GM21529 (cell line): ENCODE results near the gene FAF1.
"Not testable (repeated sequence)": the region's sequence is repeated elsewhere in the genome, so short reads cannot be mapped to it uniquely, and the experiment has no call there.

Source experiments
- ATAC-seq: cut with Tn5 transposase; IDR thresholded peaks from one replicate; pipeline ENCODE4 v1.9.1; 2021; ENCODE audit not compliant: unreplicated experiment

The FAF1 gene

DNA sequence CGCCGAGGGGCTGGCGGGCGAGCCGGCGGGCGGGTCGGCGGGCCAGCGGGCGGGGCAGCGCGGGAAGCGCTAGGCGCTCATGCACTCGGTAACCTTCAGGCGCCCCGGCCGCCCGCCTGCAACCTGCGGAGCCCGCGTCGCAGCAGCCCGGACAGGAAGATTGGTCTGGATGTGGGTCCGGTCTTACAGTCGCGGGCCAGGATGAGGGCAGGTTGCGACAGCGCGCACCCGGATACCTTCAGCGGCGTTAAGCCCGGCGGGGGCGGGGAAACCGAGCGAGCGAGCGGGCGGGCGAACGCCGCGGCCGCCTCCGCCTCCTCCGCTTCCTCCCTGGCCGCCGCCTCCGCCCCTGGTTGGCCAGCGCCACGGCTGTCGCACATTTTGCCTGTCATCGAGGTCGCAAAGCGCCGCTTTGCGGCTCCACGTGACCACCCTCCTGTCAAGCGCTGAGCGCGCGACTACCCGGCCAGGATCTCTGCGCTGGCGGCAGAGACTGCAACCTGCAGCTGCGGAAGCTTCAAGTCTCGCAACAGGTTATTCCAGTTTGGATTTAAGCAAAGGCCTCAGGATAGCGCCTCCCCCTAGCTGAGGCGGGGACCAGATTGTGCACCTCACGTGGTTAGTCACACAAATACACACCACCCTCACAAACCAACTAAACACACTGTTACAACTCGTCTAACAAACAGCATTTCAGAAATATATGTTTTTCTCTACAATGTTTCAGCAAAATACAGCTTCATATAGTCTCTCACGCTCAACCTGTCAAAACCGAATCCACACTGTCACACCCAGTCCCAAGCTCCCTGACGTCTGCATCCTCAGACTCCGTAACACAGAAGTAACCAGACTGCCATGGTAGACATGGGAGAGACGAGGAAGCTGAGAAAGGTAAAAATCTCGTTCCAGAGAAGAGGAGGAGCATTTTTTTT, at the start of gene FAF1:
TSS of gene FAF1 (minus strand) at position 355 of the 932 bp plus-strand sequence. CDS start 456 bp downstream, outside the sequence.
- ATAC-seq = peak; percentile 83

DNA sequence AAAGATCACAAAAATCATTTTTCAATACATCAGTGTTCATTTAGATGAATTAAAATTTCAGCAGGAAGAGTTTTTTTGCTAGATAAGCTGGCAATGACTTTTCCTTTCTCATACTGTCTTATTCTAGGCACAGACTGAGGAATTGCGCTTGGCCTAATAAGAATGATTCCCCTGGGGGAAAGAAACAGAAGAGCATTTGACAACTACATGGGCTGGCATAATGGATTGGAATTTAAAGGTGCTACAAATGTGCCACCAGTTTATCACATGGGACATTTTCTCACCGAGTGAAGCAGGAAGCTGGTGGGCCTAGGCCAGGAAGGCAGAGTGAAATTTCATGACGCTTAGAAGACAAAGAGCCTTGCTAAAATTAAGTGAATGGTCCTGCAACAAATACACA, 49.3 kb upstream of the FAF1 start:
- ATAC-seq = no peak

DNA sequence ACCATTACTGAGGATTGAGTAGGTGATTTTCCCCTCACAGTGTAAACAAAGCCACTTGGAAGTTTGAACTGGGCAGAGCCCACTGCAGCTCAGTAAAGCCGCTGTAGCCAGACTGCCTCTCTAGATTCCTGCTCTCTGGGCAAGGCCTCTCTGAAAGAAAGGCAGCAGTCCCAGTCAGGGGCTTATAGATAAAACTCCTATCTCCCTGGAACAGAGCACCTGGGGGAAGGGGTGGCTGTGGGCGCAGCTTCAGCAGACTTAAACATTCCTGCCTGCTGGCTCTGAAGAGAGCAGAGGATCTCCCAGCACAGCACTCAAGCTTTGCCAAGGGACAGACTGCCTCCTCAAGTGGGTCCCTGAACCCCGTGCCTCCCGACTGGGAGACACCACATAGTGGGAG, 45.5 kb upstream of the FAF1 start:
- ATAC-seq = not testable (repeated sequence)

DNA sequence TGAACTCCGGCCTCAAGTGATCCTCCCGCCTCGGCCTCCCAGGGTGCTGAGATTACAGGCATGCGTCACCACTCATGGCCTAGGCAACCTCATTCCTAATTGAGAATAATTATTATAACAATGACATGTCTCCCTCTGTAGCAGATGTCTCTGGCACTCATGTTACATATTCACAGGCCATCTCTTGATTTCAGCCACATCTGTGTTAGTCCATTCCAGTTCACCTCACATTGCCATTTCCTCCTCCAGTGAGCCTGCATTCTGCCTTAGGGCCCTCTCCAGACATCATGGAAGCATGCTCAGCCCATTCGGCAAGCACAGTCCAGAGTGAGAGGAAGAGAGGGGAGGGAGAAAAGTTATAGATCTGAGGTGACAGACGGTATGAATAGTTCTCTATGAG, 42.4 kb upstream of the FAF1 start:
- ATAC-seq = no peak

DNA sequence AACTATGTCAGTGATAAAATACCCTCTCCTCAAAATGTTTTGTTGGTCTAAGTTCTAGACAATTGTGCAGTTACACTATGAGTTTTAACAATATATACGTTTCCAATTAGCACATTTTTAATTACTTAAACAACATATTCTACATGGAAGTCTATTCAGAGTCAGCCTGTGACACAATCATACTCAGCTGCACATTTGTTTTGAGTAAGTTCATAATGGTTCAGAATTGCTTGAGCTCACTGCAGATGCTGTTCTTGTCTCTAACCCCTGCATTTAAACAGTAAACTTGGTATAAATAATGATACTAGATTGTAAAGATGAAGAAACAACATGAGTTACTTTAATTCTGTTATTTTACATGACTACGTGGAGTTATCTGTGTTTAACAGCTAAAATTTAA, 40.6 kb upstream of the FAF1 start:
- ATAC-seq = peak; percentile 43

DNA sequence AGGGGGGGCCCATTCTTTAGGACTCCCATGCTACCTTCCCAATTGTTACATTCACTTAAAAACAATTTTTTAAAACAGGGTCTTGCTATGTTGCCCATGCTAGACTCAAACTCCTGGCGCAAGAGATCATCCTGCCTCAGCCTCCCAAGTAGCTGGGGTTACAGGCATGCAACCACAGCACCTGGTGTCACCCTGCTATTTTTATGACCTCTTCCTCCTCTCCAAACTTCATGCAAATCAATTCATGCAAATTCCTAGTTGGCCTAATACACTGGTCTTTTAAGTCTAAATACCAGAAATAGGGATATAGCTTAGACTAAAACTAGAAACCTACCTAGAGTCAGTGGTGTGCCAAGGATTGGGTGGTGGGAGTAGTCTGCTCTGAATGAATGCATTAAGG, 40.1 kb upstream of the FAF1 start:
- peak; percentile 88 for ATAC-seq

DNA sequence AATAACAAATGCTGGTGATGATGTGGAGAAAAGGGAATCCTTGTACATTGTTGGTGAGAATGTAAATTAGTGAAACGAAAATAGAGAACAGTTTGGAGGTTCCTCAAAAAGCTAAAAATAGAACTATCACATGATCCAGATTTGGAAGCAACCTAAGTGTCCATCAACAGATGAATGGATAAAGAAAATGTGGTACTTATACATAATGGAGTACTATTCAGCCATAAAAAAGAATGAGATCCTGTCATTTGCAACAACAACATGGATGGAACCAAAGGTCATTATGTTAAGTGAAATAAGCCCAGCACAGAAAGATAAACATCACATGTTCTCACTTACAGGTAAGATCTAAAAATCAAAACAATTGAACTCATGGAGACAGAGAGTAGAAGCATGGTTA, 39.3 kb upstream of the FAF1 start:
- ATAC-seq = not testable (repeated sequence)

DNA sequence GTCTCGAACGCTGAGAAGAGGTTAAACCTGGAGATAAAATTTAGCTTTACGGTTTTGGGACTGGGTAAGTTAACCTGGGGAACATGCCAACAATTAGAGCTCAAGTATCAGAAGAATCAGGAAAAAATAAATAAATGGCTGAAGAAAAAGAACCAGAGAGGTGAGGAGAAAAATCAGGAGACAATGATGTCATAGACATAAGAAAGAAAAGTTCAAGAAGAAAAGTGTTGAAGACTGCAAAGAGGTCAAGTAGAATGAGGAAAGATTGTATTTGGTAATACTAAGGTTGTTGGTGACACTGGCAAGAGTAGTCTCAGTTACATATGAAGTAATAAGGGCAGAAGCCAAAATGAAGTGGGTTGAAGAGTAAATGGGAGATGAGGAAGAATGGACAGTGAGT, 36.0 kb upstream of the FAF1 start:
- no peak for ATAC-seq

DNA sequence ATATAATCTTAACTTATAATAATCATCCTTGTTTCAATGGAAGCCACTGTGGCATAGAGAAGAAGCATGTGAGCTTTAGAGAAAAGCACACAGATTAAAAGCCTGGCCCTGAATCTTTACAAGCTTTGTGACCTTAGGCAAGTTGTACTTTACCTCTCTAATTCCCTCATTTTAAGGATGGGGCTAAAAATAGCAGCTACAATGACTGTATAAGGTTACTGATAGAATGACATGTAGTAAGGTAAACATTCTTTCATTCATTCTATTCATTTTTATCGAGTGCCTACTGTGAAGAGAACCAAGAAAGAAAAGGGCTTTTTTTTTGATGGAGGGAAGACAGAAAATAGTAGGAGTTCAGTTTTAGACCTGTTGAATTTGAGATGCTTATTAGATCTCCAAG, 35.6 kb upstream of the FAF1 start:
- no peak for ATAC-seq

DNA sequence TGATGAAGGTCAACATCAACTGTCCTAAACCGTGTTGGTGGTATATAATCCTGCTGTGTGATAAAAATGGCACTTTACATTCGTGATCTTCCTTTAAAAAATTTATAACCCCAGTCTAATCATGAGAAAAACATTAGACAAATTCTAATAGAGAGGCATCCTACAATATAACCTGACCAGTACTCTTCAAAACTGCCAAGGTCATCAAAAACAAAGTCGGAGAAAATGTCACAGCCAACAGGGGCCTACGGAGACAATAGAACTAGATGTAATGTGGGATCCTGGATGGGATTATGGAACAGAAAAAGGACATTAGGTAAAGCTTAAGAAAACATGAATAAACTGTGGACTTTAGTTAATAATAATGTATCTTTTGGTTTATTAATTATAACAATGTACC, 34.9 kb upstream of the FAF1 start:
- ATAC-seq = no peak

DNA sequence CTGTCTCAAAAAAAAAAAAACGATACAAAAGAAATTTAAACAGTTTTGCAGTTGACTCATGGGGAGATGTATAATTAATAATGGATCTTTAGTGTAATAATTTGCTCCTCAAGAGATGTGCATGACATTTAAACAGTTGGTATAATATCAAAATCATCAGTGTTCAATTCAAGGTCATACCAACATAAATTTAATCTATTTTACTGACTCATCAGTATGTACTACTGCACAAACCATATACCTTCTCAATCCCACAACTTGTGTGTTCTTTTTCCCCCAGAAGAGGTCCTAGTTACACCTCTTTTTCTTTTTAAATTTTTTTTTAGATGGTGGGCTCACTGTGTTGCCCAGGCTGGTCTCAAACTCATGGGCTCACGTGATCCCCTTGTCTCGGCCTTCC, 33.6 kb upstream of the FAF1 start:
- ATAC-seq = no peak

DNA sequence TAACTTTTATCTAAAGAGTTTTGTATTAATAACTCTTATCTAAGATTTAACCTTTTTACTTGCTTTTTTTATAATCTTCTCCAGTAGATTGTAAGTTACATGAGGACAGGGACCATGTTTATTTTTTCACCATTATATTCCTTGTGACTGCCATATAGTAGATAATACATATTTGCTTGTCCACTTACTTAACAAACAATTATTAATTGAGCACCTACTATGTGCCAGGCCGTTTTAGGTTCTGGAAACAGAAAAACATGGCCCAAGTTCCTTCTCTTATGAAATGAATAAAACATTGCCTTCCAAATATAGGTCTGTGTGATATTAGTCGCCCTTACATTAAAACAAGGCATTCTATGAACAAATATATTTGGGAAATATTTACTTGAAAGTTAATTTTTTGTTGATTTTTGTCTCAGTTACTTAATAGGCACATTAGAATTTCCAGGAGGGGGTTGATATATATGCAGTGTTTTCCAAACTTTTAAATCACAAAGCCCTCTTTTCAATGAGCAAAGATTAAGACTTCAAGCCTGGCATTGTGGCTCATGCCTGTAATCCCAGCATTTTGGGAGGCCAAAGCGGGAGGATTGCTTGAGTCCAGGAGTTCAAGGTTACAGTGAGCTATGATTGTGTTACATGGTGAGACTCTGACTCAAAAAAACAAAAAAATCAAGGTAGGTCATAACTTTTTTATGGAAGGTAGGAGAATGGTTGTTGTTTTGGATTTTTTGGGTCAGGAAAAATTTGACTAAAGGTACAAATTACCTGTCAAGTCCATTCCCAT, 32.7 kb upstream of the FAF1 start:
- ATAC-seq = no peak

DNA sequence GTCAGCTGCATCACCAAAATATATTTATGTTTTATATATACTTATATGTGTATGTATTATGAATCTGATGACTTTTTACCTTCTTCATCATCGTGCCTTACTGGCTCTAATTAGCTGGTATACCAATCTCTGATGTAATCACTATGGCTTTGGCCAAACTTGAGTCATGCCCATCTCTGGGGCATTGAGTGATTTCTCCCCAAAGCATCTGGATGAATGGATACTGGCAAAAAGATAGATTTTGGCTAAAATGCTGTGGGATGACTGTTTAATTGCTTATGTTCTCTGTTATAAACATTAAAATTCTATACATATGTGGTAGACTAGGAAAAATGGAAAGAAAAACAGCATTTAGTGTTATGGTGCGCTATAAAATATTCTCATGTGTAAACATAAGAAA, 29.6 kb upstream of the FAF1 start:
- ATAC-seq = no peak

DNA sequence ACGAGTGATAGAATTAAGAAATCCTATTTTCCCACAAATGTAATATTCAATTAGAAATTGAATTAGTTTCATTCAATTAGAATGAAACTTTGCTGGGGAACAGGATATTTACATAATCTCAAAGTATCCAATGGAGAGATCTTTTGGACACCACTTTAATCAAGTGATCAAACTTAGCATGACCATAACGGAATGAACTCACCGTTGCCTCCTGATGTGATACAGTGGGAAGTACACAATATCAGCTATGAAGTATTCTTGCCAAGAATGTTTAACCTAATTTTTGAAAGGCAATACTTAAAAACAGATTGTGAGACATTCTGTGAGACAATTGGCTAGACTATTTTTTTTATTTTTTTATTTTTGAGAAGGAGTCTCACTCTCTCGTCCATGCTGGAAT, 26.6 kb upstream of the FAF1 start:
- ATAC-seq = no peak

DNA sequence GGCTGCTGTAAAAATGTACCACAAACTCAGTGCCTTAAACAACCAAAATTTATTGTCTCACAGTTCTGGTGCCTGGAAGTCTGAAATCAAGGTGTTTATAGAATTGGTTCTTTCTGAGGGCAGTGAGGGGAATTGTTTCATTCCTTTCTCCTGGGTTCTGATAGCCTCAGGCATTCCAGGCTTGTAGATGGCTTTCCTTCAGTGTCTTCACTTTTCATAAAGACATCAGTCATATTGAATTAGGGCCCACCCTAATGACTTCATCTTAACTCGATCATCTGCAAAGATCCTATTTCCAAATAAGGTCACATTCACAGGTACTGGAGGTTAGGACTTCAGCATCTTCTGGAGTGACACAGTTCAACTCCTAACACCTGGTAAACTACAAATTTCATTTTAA, 25.0 kb upstream of the FAF1 start:
- ATAC-seq = no peak

DNA sequence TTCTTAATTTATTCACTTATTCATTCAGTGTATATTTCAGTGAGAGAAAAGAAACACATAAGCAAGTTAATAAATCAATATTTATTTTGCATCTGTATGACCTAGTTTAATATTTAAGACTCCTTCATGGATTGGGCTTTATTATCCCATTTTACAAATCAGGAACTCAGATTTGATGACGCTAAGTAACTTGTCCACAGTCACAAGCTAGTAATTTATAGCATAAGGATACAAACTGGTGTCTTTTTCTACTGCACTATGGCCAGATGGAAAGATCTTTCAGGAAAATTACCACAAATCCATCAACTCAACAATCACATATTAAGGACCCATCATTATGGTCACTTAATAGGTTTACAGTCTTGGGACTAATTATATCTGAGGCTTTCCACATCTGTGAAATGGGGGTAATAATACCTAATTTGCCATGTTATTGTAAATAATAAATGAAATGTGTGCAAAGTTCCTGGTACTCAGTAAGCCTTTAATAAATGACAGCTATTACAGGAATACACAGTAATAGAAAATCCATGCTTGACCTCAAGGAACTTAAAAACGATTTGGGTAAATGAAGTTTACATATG, 23.2 kb upstream of the FAF1 start:
- no peak for ATAC-seq

DNA sequence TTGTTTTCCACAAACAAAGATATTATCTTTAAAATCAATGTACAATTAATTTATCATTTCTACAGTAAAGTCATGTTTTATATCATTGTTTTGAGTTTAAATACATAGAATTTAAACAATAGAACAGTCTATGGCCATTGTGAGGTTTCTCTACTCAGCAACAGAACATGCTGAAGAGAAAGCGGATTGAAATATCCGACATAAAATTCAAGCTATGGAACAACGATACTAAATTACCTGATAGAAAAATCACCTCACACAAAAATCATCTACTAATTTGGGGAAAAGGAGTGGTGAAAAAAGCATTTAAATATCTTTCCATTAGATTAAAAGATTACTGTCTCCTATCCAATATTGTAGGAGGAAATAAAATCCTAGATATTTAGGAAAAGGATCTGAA, 22.5 kb upstream of the FAF1 start:
- no peak for ATAC-seq

DNA sequence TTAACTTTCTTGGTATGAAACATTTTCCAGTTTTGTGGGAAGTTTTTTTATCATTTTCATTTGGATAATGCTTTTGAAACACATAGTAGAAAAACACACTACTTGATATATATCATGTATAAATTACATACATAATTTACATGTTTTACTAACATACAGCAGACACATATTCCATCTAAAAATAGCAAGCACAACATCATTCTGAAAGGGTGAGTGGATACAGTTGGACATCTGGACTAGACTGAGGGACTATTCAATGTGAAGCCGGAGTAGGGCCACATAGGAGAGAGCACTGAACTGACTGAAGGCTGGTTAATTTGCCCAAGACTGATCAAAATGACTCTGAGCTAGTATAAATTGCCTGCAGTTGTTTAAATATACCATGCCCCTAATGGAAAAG, 21.7 kb upstream of the FAF1 start:
- ATAC-seq = no peak

DNA sequence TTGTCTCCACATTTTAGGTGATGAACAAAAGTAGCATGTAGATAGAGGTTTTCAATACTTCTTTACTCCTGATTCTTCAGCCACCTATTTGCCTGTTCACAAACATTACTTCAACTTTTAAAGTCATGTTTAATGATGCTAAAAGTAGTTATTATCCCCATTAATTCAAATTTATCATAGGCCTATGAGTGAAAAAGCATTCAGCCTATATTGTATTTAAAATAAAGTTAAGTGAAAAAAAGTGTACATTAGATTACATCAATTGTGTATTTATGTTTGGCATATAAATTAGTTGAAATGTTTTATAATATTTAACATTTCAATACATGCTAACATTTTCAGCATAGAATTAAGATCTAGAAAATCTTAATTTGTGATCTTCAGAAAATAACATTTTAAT, 20.4 kb upstream of the FAF1 start:
- ATAC-seq = no peak

DNA sequence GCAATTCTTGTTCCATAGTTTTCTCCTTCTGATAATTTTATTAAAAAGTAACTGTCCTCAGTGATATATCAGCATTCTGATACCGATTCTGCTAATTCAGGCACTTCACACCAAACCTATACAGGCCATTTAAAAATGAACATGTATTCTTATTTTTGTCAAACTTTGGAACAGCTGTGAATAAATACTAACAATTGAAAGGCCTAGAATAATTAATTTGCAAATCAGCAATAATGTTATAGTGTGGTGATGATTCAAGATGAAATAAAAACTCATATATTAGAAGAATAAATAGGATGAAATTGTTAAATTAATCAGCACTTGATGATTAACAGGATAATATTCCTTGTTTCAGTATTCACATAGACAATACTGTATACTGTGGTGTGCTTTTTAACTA, 19.9 kb upstream of the FAF1 start:
- ATAC-seq = no peak

DNA sequence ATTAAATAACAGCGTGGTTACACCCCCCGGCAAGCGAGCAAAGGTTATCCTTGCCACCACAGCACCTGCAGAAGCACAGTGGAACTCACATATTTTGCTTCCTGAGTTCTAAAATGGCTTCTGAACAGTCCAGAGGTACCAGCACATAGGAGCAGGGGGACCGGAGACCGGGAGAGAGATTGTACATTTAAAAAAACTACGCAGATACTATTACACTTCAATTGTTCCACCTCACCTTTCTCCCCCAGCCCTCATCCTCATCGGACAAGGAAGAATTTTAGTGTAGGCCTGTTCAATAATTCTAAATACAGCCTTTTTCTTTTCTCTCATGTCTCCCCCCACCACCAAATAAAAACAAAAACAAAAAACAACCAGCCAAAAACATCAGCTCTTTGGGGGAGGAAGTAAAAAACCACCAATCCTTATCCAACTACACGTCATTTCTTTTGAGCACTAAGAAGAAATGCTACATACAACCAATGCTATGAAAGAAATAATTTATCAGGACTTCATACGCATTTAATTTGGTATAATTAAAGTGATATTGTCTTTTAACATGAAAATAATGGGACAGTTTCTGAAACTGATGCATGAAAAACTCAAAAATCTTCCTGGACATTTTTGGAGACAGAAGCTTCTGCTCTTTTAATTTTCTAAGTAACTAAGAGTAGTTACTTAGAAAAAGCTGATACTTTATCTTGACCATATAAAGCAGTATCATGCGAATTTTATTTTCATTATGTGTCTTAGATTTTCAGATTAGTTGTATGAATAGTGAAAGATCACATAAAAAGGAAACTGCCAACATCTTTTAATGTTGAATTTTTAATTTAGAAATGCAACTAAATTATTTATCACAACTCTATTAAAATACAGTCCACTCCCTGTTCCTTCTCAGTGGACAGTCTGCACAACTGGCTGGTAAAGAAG, 19.1 kb upstream of the FAF1 start:
- ATAC-seq = no peak
